GM13976 (cell line): ENCODE data around the gene ZDHHC6.

Source experiments
- DNase-seq: peaks from one replicate; pipeline ENCODE4 v3.0.0; 2012; ENCODE audit warnings: low spot score
- CTCF ChIP-seq: IDR thresholded peaks from 2 replicates; pipeline ENCODE4 v1.5.1; 2012; ENCODE audit warnings: borderline replicate concordance, mild to moderate bottlenecking; ENCODE audit not compliant: insufficient read depth; ENCODE audit errors: extremely low read depth, missing control alignments, control extremely low read depth
- in situ Hi-C: fragments of 300-500 bp; cut with MboI; formaldehyde crosslinking; loops from one replicate; pipeline ENCODE4 v1.12.0; 2022; ENCODE audit warnings: low sequenced_read_pairs, mixed read lengths, inconsistent platforms; ENCODE audit not compliant: unreplicated experiment

Gene ZDHHC6

GRCh38 chr10:112395809-112396530 lies 50.7 kb downstream of the ZDHHC6 start:
- TF ChIP-seq CTCF = no peak
- in situ Hi-C loops = no loop called here
- DNase-seq = no peak

GRCh38 chr10:112394475-112394875 lies 52.2 kb downstream of the ZDHHC6 start:
- in situ Hi-C loops = no loop called here
- DNase-seq = no peak
- TF ChIP-seq CTCF = no peak

- in situ Hi-C loops = no loop called here
- TF ChIP-seq CTCF = no peak
- no peak for DNase-seq
Measured at GRCh38 chr10:112393827-112394226, 52.9 kb downstream of the ZDHHC6 start.

- TF ChIP-seq CTCF = no peak
- in situ Hi-C loops = no loop called here
- DNase-seq = no peak
Measured at GRCh38 chr10:112393341-112393740, 53.4 kb downstream of the ZDHHC6 start.

GRCh38 chr10:112390125-112390703 lies 56.5 kb downstream of the ZDHHC6 start:
- no peak for TF ChIP-seq CTCF

GRCh38 chr10:112389271-112389822 lies 57.4 kb downstream of the ZDHHC6 start:
- peak; percentile 15 for DNase-seq
- in situ Hi-C loops = no loop called here

More at GRCh38 chr10:112390125-112390703, 56.5 kb downstream of the ZDHHC6 start:
- DNase-seq = no peak
- in situ Hi-C loops = no loop called here

More at GRCh38 chr10:112389271-112389822, 57.4 kb downstream of the ZDHHC6 start:
- no peak for TF ChIP-seq CTCF
